T-helper 17 cell (primary cell): ENCODE data around the gene TMEM59. TPM values are rescaled to one million over a fixed set of nuclear protein-coding genes. Genes with fewer than 3 reads are reported as not detected.
"Not testable (repeated sequence)": the region's sequence is repeated elsewhere in the genome, so short reads cannot be mapped to it uniquely, and the experiment has no call there.

Experiments used
- ATAC-seq: fragments of 150-1000 bp; cut with Tn5 transposase; 2 replicates; pipeline ENCODE4 v1.10.0; 2021; ENCODE audit warnings: mild to moderate bottlenecking, moderate library complexity
- DNase-seq, 3 donors: peaks; one replicate each; pipeline versions ENCODE4 v3.0.0 to v3.0.0-alpha.2; 2020 to 2021
- H3K9me3 ChIP-seq: one replicate; pipeline ENCODE4 v1.7.0; 2013; ENCODE audit warnings: low read length, mild to moderate bottlenecking; ENCODE audit not compliant: control insufficient read depth, poor library complexity, severe bottlenecking
- H3K27ac Mint-ChIP-seq: one replicate; pipeline ENCODE4 v1.8.0; 2022; ENCODE audit warnings: mild to moderate bottlenecking, moderate library complexity, mixed read lengths
- H3K27me3 Mint-ChIP-seq: one replicate; pipeline ENCODE4 v1.8.0; 2022; ENCODE audit warnings: mixed read lengths
- H3K36me3 Mint-ChIP-seq: one replicate; pipeline ENCODE4 v1.8.0; 2022; ENCODE audit warnings: low read depth, mixed read lengths
- H3K4me1 Mint-ChIP-seq: one replicate; pipeline ENCODE4 v1.8.0; 2022; ENCODE audit warnings: mild to moderate bottlenecking, mixed read lengths
- H3K4me3 Mint-ChIP-seq: one replicate; pipeline ENCODE4 v1.8.0; 2022; ENCODE audit warnings: mild to moderate bottlenecking, moderate library complexity, mixed read lengths
- total RNA-seq, 4 donors: library from RNA in 2 of 4; stranded (reverse) in 2 of 4; gene quantifications; one replicate each; pipeline ENCODE4 v1.2.3 and lab custom pipeline; 2022 to 2026

Gene TMEM59, protein sequence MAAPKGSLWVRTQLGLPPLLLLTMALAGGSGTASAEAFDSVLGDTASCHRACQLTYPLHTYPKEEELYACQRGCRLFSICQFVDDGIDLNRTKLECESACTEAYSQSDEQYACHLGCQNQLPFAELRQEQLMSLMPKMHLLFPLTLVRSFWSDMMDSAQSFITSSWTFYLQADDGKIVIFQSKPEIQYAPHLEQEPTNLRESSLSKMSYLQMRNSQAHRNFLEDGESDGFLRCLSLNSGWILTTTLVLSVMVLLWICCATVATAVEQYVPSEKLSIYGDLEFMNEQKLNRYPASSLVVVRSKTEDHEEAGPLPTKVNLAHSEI
- 100 to 1,000 TPM; 145 to 160 TPM for total RNA-seq
- 103 to 171 reads per million in 2 donors for total RNA-seq (lab: John Stamatoyannopoulos, UW)

DNA sequence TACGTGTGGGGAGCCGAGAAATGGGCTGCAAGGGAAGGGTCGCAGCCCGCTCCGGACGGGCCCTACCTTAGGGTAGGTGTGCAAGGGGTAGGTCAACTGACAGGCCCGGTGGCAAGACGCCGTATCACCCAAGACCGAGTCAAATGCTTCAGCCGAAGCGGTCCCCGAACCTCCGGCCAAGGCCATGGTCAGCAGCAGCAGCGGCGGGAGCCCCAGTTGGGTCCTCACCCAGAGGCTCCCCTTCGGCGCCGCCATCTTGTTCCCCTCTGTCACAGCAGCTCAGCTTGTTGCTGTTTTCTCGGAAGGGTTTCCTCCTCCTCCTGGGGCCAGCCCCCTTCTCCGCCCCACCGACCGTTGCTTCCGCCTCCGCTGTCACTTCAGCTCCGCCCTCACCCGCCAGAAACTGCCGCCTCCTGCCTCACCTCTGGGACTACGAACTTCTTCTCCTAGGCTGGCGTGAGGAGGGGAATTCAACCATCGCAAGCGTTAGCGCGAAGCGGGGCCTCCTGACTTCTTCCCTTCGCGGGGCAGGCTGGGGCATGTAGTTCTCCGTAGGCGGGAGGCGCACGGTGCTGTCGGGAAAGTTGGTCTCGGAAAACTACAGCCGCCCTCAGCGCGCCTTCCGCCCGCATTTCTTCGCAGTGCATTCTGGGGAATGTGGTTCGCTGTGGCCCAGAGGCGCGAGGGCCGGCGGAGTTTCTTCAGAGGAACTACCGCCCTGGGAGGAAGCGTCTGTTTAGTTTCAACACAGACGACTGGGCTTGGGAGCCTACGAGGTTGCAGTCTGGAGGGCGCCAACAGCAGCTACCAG, at the start of gene TMEM59, which contains the start of gene TCEANC2:
TSS of gene TMEM59 (minus strand) at position 271 of the 811 bp plus-strand sequence. CDS start at position 255, 16 bp downstream.
TSS of gene TCEANC2 (plus strand) at position 675 of the 811 bp plus-strand sequence. CDS start 815 bp downstream, outside the sequence.
- no peaks in the 10 kb centered on the region for H3K9me3 ChIP-seq
- Mint-ChIP-seq H3K4me3 (no peak within 1 kb of the TSS), H3K4me1 (peaks cover 25% of the 10 kb centered on the region), H3K27ac (no peak within 1 kb of the TSS), H3K27me3 (no peaks in the 10 kb centered on the region), H3K36me3 (peaks cover 11% of the 10 kb centered on the region)
- ATAC-seq = peak; percentile 92
- peak; percentile 89 to 96 (median 93) for DNase-seq

DNA sequence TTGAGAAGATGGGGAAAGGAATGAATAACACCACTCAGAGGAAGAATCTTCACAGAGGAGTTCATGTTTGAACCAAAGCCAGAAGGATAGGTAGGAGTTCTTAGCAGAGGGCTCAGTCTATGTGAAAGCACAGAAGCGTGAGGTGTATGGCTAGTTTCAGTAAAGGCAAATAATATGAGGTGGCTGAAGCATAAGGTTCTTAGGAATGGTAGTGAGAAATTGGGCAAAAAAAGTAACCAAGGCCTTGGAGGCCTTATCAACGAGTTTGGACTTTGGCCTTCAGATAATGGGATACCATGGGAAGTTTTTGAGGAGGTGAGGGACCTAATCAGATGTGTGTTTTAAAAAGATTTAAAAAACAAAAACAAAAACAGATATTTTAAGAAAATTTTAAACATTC, 47.5 kb upstream of the TMEM59 start:
- peaks cover 18% of the 10 kb centered on the region for H3K36me3 Mint-ChIP-seq
- ATAC-seq = no peak
- peaks cover 7% of the 10 kb centered on the region for H3K4me1 Mint-ChIP-seq
- no peaks in the 10 kb centered on the region for H3K27me3 Mint-ChIP-seq
- H3K9me3 ChIP-seq = no peaks in the 10 kb centered on the region
- H3K4me3 Mint-ChIP-seq = no peak overlapping the region
- H3K27ac Mint-ChIP-seq = peak overlapping the region; percentile 32
- no peak for DNase-seq

DNA sequence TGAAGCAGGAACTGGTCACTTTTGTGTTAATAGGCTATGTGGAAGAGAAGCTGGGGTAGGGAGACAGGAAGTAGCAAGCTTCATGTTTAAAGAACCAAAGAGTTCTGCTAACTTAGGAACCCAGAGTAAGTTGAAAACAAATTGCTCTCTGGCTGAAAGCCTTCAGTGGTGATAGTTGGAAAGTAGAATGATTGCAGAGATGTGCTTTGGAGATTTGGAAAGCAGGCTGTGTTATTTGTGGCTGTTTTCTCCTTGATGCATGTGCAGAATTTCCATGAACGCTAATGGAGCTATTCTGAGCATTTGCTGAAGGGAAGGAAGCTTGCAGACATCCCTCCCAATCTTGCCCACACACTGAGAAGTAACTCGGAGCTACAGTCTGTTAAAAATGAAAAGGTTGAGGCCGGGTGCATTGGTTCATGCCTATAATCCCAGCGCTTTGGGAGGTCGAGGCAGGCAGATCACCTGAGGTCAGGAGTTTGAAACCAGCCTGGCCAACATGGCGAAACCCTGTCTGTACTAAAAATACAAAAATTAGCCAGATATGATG, 46.1 kb upstream of the TMEM59 start:
- no peak for ATAC-seq
- DNase-seq = no peak
- H3K27ac Mint-ChIP-seq = no peak overlapping the region
- H3K9me3 ChIP-seq = no peaks in the 10 kb centered on the region
- peaks cover 18% of the 10 kb centered on the region for H3K36me3 Mint-ChIP-seq
- H3K27me3 Mint-ChIP-seq = no peaks in the 10 kb centered on the region
- no peak overlapping the region for H3K4me3 Mint-ChIP-seq
- peaks cover 7% of the 10 kb centered on the region for H3K4me1 Mint-ChIP-seq

DNA sequence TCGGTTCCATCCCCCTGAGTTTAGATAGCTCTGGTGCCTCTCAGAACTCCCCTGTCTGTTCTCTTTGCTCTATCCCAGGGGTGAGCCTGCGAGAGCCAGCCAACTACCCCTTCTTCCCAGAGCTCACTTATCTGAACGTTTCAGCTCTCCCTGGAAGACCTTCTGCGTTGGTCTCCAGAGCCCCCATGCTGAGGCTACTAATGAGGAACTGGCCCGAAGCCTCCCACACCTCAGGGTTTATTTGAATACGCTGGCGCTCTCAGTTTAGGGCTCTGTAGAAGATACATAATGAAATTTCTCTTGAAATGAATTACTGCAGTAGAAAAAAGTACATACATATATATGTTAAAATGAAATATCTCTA, 43.9 kb upstream of the TMEM59 start:
- Mint-ChIP-seq H3K27me3 (no peaks in the 10 kb centered on the region), H3K27ac (no peak overlapping the region), H3K36me3 (peaks cover 25% of the 10 kb centered on the region), H3K4me3 (no peak overlapping the region), H3K4me1 (peaks cover 10% of the 10 kb centered on the region)
- ATAC-seq (no peak), DNase-seq (no peak)
- no peaks in the 10 kb centered on the region for H3K9me3 ChIP-seq

DNA sequence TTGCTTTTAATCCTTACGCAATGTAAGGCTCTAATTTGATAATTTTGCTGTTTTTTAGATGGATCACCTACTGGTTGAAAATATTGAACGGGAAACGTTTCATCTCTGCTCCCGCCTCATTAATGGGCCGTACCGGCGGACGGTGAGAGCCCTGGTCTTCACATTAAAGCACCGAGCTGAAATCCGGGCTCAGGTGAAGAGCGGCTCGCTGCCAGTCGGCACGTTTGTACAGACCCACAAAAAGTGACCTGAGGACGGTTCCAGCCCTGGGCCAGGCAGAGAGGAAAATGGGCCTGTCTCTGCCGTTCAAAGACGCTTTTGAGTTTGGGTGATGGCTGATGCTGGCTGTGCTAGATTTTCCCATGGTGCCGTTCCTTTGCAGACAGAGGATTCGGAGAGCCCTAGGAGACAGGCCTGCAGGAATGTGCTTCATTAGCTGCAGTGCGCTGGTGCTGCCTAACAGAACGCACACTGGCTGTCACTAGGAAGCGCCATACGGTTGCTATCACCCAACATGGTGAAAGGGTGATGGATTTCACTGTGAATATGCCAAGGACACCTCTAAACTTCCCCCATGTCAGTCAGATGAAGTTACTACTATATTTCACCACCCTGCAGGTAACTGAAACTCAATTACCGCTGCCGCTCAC, 43.3 kb upstream of the TMEM59 start:
- DNase-seq (no peak), ATAC-seq (no peak)
- Mint-ChIP-seq H3K27me3 (no peaks in the 10 kb centered on the region), H3K4me1 (peaks cover 10% of the 10 kb centered on the region), H3K4me3 (no peak overlapping the region), H3K27ac (no peak overlapping the region), H3K36me3 (peaks cover 28% of the 10 kb centered on the region)
- no peaks in the 10 kb centered on the region for H3K9me3 ChIP-seq

DNA sequence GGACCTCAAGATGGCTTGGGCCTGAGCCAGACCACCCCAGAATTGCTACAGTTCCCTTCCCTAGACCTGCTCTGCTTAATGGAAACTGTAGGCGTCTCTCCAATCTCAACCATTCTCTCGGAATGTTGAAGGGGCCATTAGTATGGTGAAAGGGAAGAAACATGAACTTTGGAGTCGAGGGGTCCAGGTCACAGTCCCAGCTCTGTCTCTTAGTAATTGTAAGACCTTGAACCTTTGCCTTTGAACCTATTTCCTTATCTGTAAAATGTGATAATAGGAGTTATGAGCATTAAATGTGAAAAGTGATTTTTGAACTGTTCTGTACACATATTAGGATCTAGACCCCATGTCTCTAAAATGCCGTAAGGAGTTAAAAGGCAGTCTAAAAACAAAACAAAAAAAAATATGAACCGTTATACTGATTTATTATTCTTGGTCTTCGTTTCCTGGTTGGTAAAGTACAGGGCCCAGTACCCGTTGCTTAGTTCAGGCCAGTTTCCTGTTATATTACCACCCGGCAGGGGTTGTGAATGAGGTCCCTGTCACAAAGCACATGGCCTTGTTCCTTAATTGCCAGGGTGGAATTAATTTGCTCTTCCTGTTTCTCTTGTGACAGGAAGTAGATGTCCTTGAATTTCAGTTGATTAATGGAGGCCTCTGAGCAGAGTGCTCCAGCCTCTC, 42.7 kb upstream of the TMEM59 start:
- ATAC-seq = no peak
- H3K36me3 Mint-ChIP-seq = peaks cover 28% of the 10 kb centered on the region
- peak overlapping the region; percentile 60 for H3K27ac Mint-ChIP-seq

DNA sequence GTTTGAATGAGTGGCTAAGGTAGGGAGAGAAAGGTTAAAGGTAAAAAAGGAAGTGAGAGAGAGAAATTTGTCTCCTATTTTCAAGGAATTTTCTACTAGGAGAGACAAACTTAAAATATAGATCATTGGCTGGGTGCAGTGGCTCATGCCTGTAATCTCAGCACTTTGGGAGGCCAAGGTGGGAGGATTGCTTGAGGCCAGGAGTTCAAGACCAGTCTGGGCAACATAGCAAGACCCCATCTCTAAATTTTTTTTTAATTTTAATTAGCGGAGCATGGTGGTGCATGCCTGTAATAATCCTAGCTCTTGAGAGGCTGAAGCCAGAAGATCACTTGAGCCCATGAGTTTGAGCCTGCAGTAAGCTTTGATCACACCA, 41.7 kb upstream of the TMEM59 start:
- DNase-seq, H3K9me3 ChIP-seq, H3K27me3 Mint-ChIP-seq, ATAC-seq, H3K4me3 Mint-ChIP-seq, H3K4me1 Mint-ChIP-seq: not testable (repeated sequence)
- Mint-ChIP-seq H3K27ac (peak overlapping the region; percentile 60), H3K36me3 (peaks cover 24% of the 10 kb centered on the region)

More for the DNA sequence above, 42.7 kb upstream of the TMEM59 start:
- Mint-ChIP-seq H3K4me1 (peaks cover 10% of the 10 kb centered on the region), H3K4me3 (no peak overlapping the region), H3K27me3 (no peaks in the 10 kb centered on the region)
- no peak for DNase-seq
- no peaks in the 10 kb centered on the region for H3K9me3 ChIP-seq

DNA sequence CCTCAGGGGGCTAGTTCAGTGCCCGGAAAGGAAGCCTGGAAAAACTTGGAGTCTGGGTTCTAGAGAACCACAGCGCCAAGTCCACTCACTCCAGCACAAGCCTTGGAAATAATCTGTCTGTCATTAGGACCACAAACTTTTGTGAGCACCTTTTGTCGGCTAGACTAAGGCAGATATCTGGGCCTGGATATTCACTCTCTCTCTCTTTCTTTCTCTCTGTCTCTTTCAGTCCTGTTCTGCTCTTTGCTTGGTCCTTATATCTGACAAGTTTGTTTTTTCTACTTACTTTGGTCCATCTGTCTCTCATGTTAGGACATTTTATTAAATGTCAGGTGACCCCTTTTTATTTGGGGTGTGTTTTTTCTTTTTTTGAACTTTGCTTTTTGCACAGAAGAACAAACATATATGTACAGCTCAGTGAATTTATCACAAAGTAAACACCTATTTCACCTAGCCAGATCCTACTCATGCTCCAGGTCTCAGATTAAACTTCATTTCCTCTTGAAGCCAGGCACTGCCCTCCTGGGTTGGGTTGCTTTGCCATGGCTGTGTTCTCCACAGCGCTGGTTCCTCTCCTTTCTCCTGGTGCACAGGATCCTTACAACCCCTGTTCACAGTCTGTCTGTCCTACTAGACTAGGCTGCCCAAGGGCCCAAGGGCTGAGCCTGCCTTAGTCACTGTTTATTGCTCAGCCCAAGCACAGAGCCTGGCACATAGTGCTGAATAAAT, 41.2 kb upstream of the TMEM59 start:
- Mint-ChIP-seq H3K27me3 (no peaks in the 10 kb centered on the region), H3K4me3 (no peak overlapping the region), H3K4me1 (peaks cover 10% of the 10 kb centered on the region), H3K27ac (peak overlapping the region; percentile 60), H3K36me3 (peaks cover 23% of the 10 kb centered on the region)
- no peak for ATAC-seq
- DNase-seq = no peak
- no peaks in the 10 kb centered on the region for H3K9me3 ChIP-seq

DNA sequence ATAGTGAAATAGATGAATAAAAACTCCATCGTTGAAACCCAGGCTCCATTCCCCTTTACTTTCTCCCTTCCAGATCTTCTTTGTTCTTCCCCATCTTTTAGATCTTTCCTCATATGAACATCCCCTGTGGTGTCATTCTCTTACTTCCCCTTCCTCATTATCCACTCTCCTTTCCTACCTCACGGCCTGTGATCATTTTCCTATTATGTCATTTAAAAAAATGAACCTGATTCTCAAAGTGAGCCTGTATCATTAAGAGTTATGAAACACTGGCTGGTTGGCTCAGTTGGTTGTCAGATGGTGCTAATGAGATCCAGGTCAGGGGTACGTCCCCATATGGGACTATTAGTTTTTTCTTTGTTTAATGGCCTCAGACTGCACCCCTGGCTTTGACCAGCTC, 38.7 kb upstream of the TMEM59 start:
- no peaks in the 10 kb centered on the region for H3K9me3 ChIP-seq
- Mint-ChIP-seq H3K36me3 (peaks cover 13% of the 10 kb centered on the region), H3K4me3 (no peak overlapping the region), H3K27me3 (no peaks in the 10 kb centered on the region), H3K27ac (no peak overlapping the region), H3K4me1 (peaks cover 5% of the 10 kb centered on the region)
- DNase-seq = no peak
- ATAC-seq = no peak

DNA sequence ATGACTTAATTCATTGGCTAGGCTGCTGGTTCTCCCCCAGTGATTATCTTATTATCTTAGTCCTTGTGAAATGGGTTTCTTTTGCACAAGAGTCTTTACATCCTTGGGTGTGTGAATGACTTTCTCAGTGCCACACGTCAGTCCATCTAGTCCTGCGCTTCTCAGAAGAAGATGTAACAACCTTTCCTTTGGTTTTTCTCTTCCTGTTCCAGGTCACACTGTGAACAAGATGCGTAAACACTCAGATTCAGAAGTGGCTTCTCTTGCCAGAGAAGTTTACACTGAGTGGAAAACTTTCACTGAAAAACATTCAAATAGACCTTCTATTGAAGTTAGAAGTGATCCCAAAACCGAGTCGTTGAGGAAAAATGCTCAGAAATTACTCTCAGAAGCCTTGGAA, 35.4 kb upstream of the TMEM59 start:
- H3K4me3 Mint-ChIP-seq = no peak overlapping the region
- no peaks in the 10 kb centered on the region for H3K27me3 Mint-ChIP-seq
- no peak for DNase-seq
- ATAC-seq = no peak
- peaks cover 9% of the 10 kb centered on the region for H3K36me3 Mint-ChIP-seq
- H3K27ac Mint-ChIP-seq = no peak overlapping the region
- H3K4me1 Mint-ChIP-seq = peaks cover 8% of the 10 kb centered on the region
- H3K9me3 ChIP-seq = no peaks in the 10 kb centered on the region

DNA sequence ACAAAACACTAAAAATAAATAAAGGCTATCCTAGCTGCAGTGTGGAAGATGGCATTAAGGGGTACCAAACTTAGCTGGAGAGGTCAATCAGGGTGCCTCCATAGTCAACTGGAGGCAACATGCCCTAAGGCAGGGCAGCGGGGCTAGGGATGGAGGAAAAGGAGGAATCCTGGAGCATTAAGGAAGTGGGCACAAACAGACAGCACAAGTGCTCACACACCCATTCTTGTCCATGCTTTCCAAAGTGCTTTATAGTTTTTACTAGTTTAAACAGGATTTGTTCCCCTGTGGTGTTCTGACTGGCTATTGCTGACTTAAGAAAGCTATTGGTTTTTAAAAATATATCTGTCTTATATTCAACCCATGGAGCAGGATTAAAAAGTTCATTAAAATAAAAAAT, 33.8 kb upstream of the TMEM59 start:
- no peaks in the 10 kb centered on the region for H3K9me3 ChIP-seq
- H3K4me3 Mint-ChIP-seq = no peak overlapping the region

DNA sequence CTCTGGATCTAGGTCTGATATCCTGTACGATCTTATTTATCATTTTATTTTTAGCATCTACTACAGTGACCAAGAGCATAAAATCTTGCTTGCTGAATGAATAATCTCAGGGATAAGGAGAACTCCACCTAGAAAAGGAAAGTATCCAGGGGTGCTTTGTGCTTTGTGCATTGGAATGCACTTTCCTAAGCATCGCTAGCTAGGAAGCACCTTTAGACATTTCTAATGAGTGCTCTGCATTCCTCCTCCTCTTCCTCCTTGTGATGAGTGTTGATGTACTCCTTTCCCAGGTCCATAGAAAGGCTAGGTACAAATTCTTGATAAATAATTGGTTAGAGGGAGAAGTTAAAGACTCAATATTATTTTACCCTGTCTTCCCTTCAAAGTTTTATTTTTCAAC, 31.8 kb upstream of the TMEM59 start:
- ATAC-seq = no peak
- H3K9me3 ChIP-seq = no peaks in the 10 kb centered on the region
- Mint-ChIP-seq H3K27me3 (no peaks in the 10 kb centered on the region), H3K4me1 (peaks cover 14% of the 10 kb centered on the region), H3K36me3 (peaks cover 7% of the 10 kb centered on the region), H3K4me3 (no peak overlapping the region), H3K27ac (no peak overlapping the region)
- no peak for DNase-seq

More for the DNA sequence above, 33.8 kb upstream of the TMEM59 start:
- Mint-ChIP-seq H3K27me3 (no peaks in the 10 kb centered on the region), H3K4me1 (peaks cover 11% of the 10 kb centered on the region), H3K36me3 (peaks cover 10% of the 10 kb centered on the region), H3K27ac (no peak overlapping the region)
- ATAC-seq = no peak
- DNase-seq = no peak
